H1 (cell line): ENCODE results near the gene U2AF1L4. TPM values are rescaled to one million over a fixed set of nuclear protein-coding genes. Genes with fewer than 3 reads are reported as not detected.

ENCODE experiments used
- polyA plus RNA-seq, 7 experiments: library from polyadenylated mRNA; depleted of rRNA in 3 of 7; stranded (reverse) in 5 of 7; unstranded in 2 of 7; fragments of >200 nt in 5 of 7; fragments of 200-250 nt in 2 of 7; gene quantifications; 1 replicate in 5 of 7; 2 replicates in 1 of 7; 4 replicates in 1 of 7; pipeline versions ENCODE4 v1.2.1 to v1.2.3, GENCODE V29; 2011 to 2013; ENCODE audit warnings: missing spikeins in 2 of 7, mixed read lengths in 2 of 7
- total RNA-seq: library from RNA; stranded (reverse); fragmentation: NEBNext Ultra II Directional; extraction: Animal tissue kit (Norgen Biotek cat#: 25700); gene quantifications from 2 replicates; pipeline ENCODE4 v1.2.1, GENCODE V29; 2021
- TF ChIP-seq, protein P1 (sequence below): fragments of 300-600 bp; sonication (generic); IDR thresholded peaks from 2 replicates; pipeline ENCODE4 v1.7.1; 2012; ENCODE audit warnings: low read length, moderate library complexity, mild to moderate bottlenecking, inconsistent platforms; ENCODE audit not compliant: insufficient replicate concordance

U2AF1L4 gene
- total and polyA plus RNA-seq, 2 of the 8 experiments (the other 6 are each of a cell fraction or from before 2014, with no cell fraction given), result 15.1 to 32.7 TPM

DNA sequence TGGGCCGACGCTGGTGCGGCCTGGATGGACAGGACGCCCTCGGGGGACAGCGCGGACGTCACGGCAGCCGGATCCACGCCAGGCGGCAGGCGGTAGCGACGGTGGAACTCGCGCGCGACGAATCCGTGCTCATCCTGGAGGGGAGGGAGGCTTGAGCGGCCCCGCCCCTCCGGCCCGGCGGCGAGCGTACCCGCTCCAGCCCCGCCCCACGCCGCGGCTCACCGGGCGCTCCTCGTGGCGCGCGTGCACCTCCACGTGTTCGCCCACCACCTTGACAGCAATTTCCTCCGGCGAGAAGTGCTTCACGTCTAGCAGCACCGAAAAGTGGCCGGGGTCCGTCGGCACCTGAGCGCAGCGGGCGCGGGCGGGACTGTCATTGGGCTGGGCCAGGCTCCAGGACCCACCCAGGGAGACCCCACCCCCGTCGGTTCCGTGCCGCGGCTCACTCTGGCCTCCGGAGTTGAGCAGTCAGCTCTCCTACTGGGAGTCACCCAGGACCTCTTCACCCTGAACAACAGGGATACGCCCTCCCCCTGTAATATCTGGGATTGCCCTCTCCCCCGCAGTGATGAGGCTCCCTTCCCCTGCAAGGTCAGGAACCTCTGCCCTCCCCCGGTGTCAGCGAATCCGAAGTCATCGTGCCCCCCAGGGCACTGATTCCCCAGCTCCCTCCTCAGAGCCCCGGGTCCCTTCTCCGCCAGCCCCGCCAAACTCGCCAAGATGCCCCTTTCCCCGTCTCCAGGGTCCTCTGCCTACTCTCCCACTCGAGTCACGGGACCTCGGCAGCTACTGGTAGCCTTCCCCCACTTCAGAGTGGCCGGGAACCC is 10.5 kb upstream of the U2AF1L4 start (continued):
- TF ChIP-seq, protein P1, sequence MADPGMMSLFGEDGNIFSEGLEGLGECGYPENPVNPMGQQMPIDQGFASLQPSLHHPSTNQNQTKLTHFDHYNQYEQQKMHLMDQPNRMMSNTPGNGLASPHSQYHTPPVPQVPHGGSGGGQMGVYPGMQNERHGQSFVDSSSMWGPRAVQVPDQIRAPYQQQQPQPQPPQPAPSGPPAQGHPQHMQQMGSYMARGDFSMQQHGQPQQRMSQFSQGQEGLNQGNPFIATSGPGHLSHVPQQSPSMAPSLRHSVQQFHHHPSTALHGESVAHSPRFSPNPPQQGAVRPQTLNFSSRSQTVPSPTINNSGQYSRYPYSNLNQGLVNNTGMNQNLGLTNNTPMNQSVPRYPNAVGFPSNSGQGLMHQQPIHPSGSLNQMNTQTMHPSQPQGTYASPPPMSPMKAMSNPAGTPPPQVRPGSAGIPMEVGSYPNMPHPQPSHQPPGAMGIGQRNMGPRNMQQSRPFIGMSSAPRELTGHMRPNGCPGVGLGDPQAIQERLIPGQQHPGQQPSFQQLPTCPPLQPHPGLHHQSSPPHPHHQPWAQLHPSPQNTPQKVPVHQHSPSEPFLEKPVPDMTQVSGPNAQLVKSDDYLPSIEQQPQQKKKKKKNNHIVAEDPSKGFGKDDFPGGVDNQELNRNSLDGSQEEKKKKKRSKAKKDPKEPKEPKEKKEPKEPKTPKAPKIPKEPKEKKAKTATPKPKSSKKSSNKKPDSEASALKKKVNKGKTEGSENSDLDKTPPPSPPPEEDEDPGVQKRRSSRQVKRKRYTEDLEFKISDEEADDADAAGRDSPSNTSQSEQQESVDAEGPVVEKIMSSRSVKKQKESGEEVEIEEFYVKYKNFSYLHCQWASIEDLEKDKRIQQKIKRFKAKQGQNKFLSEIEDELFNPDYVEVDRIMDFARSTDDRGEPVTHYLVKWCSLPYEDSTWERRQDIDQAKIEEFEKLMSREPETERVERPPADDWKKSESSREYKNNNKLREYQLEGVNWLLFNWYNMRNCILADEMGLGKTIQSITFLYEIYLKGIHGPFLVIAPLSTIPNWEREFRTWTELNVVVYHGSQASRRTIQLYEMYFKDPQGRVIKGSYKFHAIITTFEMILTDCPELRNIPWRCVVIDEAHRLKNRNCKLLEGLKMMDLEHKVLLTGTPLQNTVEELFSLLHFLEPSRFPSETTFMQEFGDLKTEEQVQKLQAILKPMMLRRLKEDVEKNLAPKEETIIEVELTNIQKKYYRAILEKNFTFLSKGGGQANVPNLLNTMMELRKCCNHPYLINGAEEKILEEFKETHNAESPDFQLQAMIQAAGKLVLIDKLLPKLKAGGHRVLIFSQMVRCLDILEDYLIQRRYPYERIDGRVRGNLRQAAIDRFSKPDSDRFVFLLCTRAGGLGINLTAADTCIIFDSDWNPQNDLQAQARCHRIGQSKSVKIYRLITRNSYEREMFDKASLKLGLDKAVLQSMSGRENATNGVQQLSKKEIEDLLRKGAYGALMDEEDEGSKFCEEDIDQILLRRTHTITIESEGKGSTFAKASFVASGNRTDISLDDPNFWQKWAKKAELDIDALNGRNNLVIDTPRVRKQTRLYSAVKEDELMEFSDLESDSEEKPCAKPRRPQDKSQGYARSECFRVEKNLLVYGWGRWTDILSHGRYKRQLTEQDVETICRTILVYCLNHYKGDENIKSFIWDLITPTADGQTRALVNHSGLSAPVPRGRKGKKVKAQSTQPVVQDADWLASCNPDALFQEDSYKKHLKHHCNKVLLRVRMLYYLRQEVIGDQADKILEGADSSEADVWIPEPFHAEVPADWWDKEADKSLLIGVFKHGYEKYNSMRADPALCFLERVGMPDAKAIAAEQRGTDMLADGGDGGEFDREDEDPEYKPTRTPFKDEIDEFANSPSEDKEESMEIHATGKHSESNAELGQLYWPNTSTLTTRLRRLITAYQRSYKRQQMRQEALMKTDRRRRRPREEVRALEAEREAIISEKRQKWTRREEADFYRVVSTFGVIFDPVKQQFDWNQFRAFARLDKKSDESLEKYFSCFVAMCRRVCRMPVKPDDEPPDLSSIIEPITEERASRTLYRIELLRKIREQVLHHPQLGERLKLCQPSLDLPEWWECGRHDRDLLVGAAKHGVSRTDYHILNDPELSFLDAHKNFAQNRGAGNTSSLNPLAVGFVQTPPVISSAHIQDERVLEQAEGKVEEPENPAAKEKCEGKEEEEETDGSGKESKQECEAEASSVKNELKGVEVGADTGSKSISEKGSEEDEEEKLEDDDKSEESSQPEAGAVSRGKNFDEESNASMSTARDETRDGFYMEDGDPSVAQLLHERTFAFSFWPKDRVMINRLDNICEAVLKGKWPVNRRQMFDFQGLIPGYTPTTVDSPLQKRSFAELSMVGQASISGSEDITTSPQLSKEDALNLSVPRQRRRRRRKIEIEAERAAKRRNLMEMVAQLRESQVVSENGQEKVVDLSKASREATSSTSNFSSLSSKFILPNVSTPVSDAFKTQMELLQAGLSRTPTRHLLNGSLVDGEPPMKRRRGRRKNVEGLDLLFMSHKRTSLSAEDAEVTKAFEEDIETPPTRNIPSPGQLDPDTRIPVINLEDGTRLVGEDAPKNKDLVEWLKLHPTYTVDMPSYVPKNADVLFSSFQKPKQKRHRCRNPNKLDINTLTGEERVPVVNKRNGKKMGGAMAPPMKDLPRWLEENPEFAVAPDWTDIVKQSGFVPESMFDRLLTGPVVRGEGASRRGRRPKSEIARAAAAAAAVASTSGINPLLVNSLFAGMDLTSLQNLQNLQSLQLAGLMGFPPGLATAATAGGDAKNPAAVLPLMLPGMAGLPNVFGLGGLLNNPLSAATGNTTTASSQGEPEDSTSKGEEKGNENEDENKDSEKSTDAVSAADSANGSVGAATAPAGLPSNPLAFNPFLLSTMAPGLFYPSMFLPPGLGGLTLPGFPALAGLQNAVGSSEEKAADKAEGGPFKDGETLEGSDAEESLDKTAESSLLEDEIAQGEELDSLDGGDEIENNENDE, result no peak
- TF ChIP-seq, all 59 proteins: peak for 5
